Left lung (tissue), 10 donors: Measurements from ENCODE around the gene SLC22A16. TPM values are rescaled to one million over a fixed set of nuclear protein-coding genes. Genes with fewer than 3 reads are reported as not detected.

Experiments used
- ATAC-seq: fragments of 200-7000 bp; cut with Tn5 transposase; one replicate; pipeline ENCODE4 v1.9.1; 2020; ENCODE audit warnings: moderate library complexity
- DNase-seq, 4 donors: peaks; one replicate each; pipeline ENCODE4 v3.0.0-alpha.2; 2013 to 2020
- H3K27ac ChIP-seq, 2 donors: fragments of 200-600 bp; sonication (generic) in 1 of 2; one replicate each; pipeline versions ENCODE4 v1.5.0 to v1.8.0; 2020 to 2021
- H3K27me3 ChIP-seq, 2 donors: fragments of 200-600 bp; sonication (generic) in 1 of 2; one replicate each; pipeline versions ENCODE4 v1.5.0 to v1.8.0; 2020 to 2021
- H3K36me3 ChIP-seq, 2 donors: fragments of 200-600 bp; sonication (generic) in 1 of 2; one replicate each; pipeline versions ENCODE4 v1.5.0 to v1.8.0; 2020 to 2021
- H3K4me1 ChIP-seq, 2 donors: fragments of 200-600 bp; one replicate each; pipeline ENCODE4 v1.8.0; 2021
- H3K4me3 ChIP-seq, 2 donors: fragments of 200-600 bp; sonication (generic) in 1 of 2; one replicate each; pipeline versions ENCODE4 v1.5.0 to v1.8.0; 2020 to 2021; ENCODE audit warnings: mild to moderate bottlenecking in 1 of 2
- H3K9me3 ChIP-seq, 2 donors: fragments of 200-600 bp; sonication (generic) in 1 of 2; one replicate each; pipeline versions ENCODE4 v1.5.0 to v1.8.0; 2020 to 2021
- CTCF ChIP-seq, 2 donors: fragments of 200-600 bp; sonication (generic) in 1 of 2; IDR thresholded peaks; one replicate each; pipeline versions ENCODE4 v1.5.0 to v1.8.0; 2021; ENCODE audit warnings: antibody characterized with exemption in 2 of 2
- intact Hi-C, 2 donors: fragments of 100-400 bp; cut with DNase I; formaldehyde crosslinking; loops; one replicate each; pipeline versions ENCODE4 v1.11.2 to v1.14.2; 2022
- polyA plus RNA-seq, 6 donors: library from polyadenylated mRNA; unstranded; fragments of 120-200 nt; gene quantifications; one replicate each; pipeline ENCODE4 v1.2.1, GENCODE V29; 2013; ENCODE audit not compliant: insufficient read length in 6 of 6
- total RNA-seq, 2 donors: library from RNA; stranded (reverse); fragmentation: NEBNext Ultra II Directional; extraction: Animal tissue kit (Norgen Biotek cat#: 25700); gene quantifications; one replicate each; pipeline ENCODE4 v1.2.1, GENCODE V29; 2021
- donor health status: DM: no; HTN: yes; CAD: no.
- donor health status: DM: no; HTN: no; CAD: no.

Gene SLC22A16
- total and polyA plus RNA-seq, 8 donors: 0.11 to 5.4 (median 0.23) TPM; not detected in 3

- Histone ChIP-seq H3K27ac (no peak overlapping the region), H3K27me3 (no peaks in the 10 kb centered on the region), H3K36me3 (no peaks in the 10 kb centered on the region), H3K9me3 (no peaks in the 10 kb centered on the region), H3K4me1 (peaks cover 0 to 20% of the 10 kb centered on the region in 2 donors), H3K4me3 (no peak overlapping the region)
- no peak for TF ChIP-seq CTCF (IDR thresholded peaks at IDR 0.05)
- intact Hi-C loops: no loop called here
- no peak for ATAC-seq
- DNase-seq: no peak
Observed at GRCh38 chr6:110482774-110483400, 6.5 kb upstream of the SLC22A16 start.

- no peak for TF ChIP-seq CTCF (IDR thresholded peaks at IDR 0.05)
- Histone ChIP-seq H3K27ac (no peak overlapping the region), H3K4me1 (peaks cover 0 to 27% of the 10 kb centered on the region in 2 donors)
Observed at GRCh38 chr6:110481081-110481480, 4.7 kb upstream of the SLC22A16 start.

GRCh38 chr6:110475066-110475653 lies 1.3 kb downstream of the SLC22A16 start:
- peak in 2 of 4 donors; percentile 18 to 73 for DNase-seq
- Histone ChIP-seq H3K27me3 (peaks cover 21 to 32% of the 10 kb centered on the region in 2 donors), H3K9me3 (no peaks in the 10 kb centered on the region), H3K4me3 (peak overlapping the region in 1 of 2 donors; percentile 49), H3K36me3 (no peaks in the 10 kb centered on the region), H3K4me1 (peaks cover 0 to 19% of the 10 kb centered on the region in 2 donors), H3K27ac (peak overlapping the region in 1 of 2 donors; percentile 93)
- TF ChIP-seq CTCF (IDR thresholded peaks at IDR 0.05): no peak
- ATAC-seq: peak; percentile 82
- intact Hi-C loops: no loop called here

More at GRCh38 chr6:110481081-110481480, 4.7 kb upstream of the SLC22A16 start:
- Histone ChIP-seq H3K27me3 (peaks cover 4 to 14% of the 10 kb centered on the region in 2 donors), H3K36me3 (no peaks in the 10 kb centered on the region), H3K4me3 (no peak overlapping the region), H3K9me3 (no peaks in the 10 kb centered on the region)
- DNase-seq (no peak), ATAC-seq (no peak)
- intact Hi-C loops: no loop called here

DNA sequence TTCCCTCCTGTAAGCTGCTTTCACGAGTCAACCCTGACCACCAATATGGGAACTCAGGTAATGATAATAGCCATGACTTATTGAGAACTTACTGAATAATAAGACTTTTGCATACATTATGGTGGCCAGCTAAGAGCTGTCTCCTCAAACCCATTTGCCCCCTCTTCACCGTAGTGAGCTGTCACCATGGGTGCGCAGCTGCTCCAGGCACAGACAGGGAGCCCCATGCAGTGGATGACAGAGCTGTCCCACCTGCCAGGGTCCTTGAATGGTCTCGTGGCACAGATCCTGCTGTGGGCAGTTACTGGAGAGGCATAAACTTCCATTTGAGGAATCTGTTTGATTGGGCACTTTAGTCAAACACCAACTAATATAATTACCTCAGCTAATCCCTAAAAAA lies 1.9 kb downstream of the SLC22A16 start:
- TF ChIP-seq CTCF (IDR thresholded peaks at IDR 0.05): no peak
- Histone ChIP-seq H3K36me3 (no peaks in the 10 kb centered on the region), H3K4me1 (peaks cover 0 to 19% of the 10 kb centered on the region in 2 donors), H3K4me3 (no peak overlapping the region), H3K27ac (peak overlapping the region in 1 of 2 donors; percentile 93), H3K27me3 (peaks cover 21 to 32% of the 10 kb centered on the region in 2 donors), H3K9me3 (no peaks in the 10 kb centered on the region)
- DNase-seq (no peak), ATAC-seq (no peak)
- intact Hi-C loops: no loop called here

DNA sequence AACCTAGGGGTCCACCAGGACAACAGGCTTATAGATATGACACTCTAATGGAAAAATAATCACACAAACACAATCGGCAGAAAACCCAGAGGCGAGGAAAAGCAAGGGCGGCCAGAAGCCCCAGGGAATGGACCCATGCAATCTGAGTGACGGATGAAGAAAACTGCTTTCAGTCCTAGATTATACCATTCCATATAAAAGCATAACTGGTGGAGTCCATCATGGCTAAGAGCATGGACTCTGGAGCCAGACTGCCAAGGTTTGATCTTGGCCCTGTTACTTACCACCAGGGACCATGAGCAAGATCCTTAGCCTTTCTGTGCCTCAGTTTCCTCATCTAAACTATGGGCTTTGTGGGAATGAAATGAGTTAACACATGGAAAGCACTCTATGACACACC lies 3.7 kb downstream of the SLC22A16 start:
- H3K27ac ChIP-seq: no peak overlapping the region
- no peaks in the 10 kb centered on the region for H3K36me3 ChIP-seq
- peaks cover 21 to 32% of the 10 kb centered on the region in 2 donors for H3K27me3 ChIP-seq
- DNase-seq (no peak), ATAC-seq (no peak)
- intact Hi-C loops: no loop called here
- H3K4me3 ChIP-seq: no peak overlapping the region
- no peak for TF ChIP-seq CTCF (IDR thresholded peaks at IDR 0.05)
- H3K9me3 ChIP-seq: no peaks in the 10 kb centered on the region
- peaks cover 0 to 19% of the 10 kb centered on the region in 2 donors for H3K4me1 ChIP-seq
